T-helper 2 cell treated with Interferon-gamma antibody and Interleukin-4, amounts not matched to agents 5 μg/mL and 100 μg/mL, for 36 hours (primary cell): Measurements from ENCODE around the gene TIMM22.
"Not testable (repeated sequence)": the region's sequence is repeated elsewhere in the genome, so short reads cannot be mapped to it uniquely, and the experiment has no call there.

Experiments used
- DNase-seq: peaks from one replicate; pipeline ENCODE4 v3.0.0; 2021; ENCODE audit warnings: low spot score
- H3K27ac Mint-ChIP-seq: one replicate; pipeline ENCODE4 v1.8.0; 2021; ENCODE audit warnings: mild to moderate bottlenecking, mixed read lengths
- H3K27me3 Mint-ChIP-seq: one replicate; pipeline ENCODE4 v1.8.0; 2021; ENCODE audit warnings: low read depth, mixed read lengths
- H3K36me3 Mint-ChIP-seq: one replicate; pipeline ENCODE4 v1.8.0; 2021; ENCODE audit warnings: low read depth, mixed read lengths
- H3K4me1 Mint-ChIP-seq: one replicate; pipeline ENCODE4 v1.8.0; 2021; ENCODE audit warnings: low read depth, mixed read lengths
- H3K4me3 Mint-ChIP-seq: one replicate; pipeline ENCODE4 v1.8.0; 2022; ENCODE audit warnings: mild to moderate bottlenecking, moderate library complexity, mixed read lengths
- H3K9me3 Mint-ChIP-seq: one replicate; pipeline ENCODE4 v1.8.0; 2021; ENCODE audit warnings: mixed read lengths

The TIMM22 gene

GRCh38 chr17:1039511-1040215 is 42.7 kb downstream of the TIMM22 start:
- Mint-ChIP-seq H3K4me1 (no peaks in the 10 kb centered on the region), H3K9me3 (no peaks in the 10 kb centered on the region), H3K36me3 (peaks cover 15% of the 10 kb centered on the region), H3K27ac (no peak overlapping the region), H3K27me3 (no peaks in the 10 kb centered on the region), H3K4me3 (no peak overlapping the region)
- DNase-seq, result no peak

- H3K36me3 Mint-ChIP-seq, result peaks cover 17% of the 10 kb centered on the region
- H3K4me1 Mint-ChIP-seq, result no peaks in the 10 kb centered on the region
- no peak overlapping the region for H3K4me3 Mint-ChIP-seq
- H3K27me3 Mint-ChIP-seq, result no peaks in the 10 kb centered on the region
- no peaks in the 10 kb centered on the region for H3K9me3 Mint-ChIP-seq
- H3K27ac Mint-ChIP-seq, result no peak overlapping the region
- no peak for DNase-seq
Measured at GRCh38 chr17:1040216-1040600, 43.3 kb downstream of the TIMM22 start.

- no peaks in the 10 kb centered on the region for H3K9me3 Mint-ChIP-seq
- H3K4me1 Mint-ChIP-seq, result no peaks in the 10 kb centered on the region
- no peak overlapping the region for H3K27ac Mint-ChIP-seq
- H3K27me3 Mint-ChIP-seq, result no peaks in the 10 kb centered on the region
- no peak overlapping the region for H3K4me3 Mint-ChIP-seq
- no peak for DNase-seq
- H3K36me3 Mint-ChIP-seq, result peaks cover 17% of the 10 kb centered on the region
Measured at GRCh38 chr17:1041746-1042145, 44.8 kb downstream of the TIMM22 start.

- H3K27ac Mint-ChIP-seq, result no peak overlapping the region
- DNase-seq, result no peak
- no peaks in the 10 kb centered on the region for H3K9me3 Mint-ChIP-seq
- H3K4me3 Mint-ChIP-seq, result no peak overlapping the region
- H3K4me1 Mint-ChIP-seq, result no peaks in the 10 kb centered on the region
- H3K27me3 Mint-ChIP-seq, result no peaks in the 10 kb centered on the region
- peaks cover 17% of the 10 kb centered on the region for H3K36me3 Mint-ChIP-seq
Measured at GRCh38 chr17:1042486-1042885, 45.6 kb downstream of the TIMM22 start.

- Mint-ChIP-seq H3K27ac (no peak overlapping the region), H3K4me1 (no peaks in the 10 kb centered on the region), H3K4me3 (no peak overlapping the region), H3K27me3 (no peaks in the 10 kb centered on the region), H3K9me3 (no peaks in the 10 kb centered on the region), H3K36me3 (peaks cover 17% of the 10 kb centered on the region)
- no peak for DNase-seq
Measured at GRCh38 chr17:1043601-1044251, 46.8 kb downstream of the TIMM22 start.

- not testable (repeated sequence) for H3K27ac Mint-ChIP-seq, H3K4me1 Mint-ChIP-seq, H3K9me3 Mint-ChIP-seq, DNase-seq, H3K4me3 Mint-ChIP-seq, H3K27me3 Mint-ChIP-seq
- peaks cover 19% of the 10 kb centered on the region for H3K36me3 Mint-ChIP-seq
Measured at GRCh38 chr17:1044387-1045009, 47.6 kb downstream of the TIMM22 start.

- Mint-ChIP-seq H3K4me3 (no peak overlapping the region), H3K9me3 (no peaks in the 10 kb centered on the region), H3K36me3 (peaks cover 24% of the 10 kb centered on the region), H3K4me1 (no peaks in the 10 kb centered on the region), H3K27ac (no peak overlapping the region), H3K27me3 (no peaks in the 10 kb centered on the region)
- no peak for DNase-seq
Measured at GRCh38 chr17:1045456-1045855, 48.5 kb downstream of the TIMM22 start.

GRCh38 chr17:1047177-1047878 is 50.4 kb downstream of the TIMM22 start:
- H3K27me3 Mint-ChIP-seq, result no peaks in the 10 kb centered on the region
- no peak overlapping the region for H3K27ac Mint-ChIP-seq
- no peak overlapping the region for H3K4me3 Mint-ChIP-seq
- H3K9me3 Mint-ChIP-seq, result no peaks in the 10 kb centered on the region
- peaks cover 17% of the 10 kb centered on the region for H3K36me3 Mint-ChIP-seq
- H3K4me1 Mint-ChIP-seq, result no peaks in the 10 kb centered on the region
- no peak for DNase-seq

GRCh38 chr17:1047879-1048470 is 51.0 kb downstream of the TIMM22 start:
- peaks cover 11% of the 10 kb centered on the region for H3K36me3 Mint-ChIP-seq
- no peaks in the 10 kb centered on the region for H3K27me3 Mint-ChIP-seq
- H3K4me3 Mint-ChIP-seq, result no peak overlapping the region
- H3K4me1 Mint-ChIP-seq, result no peaks in the 10 kb centered on the region
- DNase-seq, result no peak
- H3K27ac Mint-ChIP-seq, result no peak overlapping the region
- H3K9me3 Mint-ChIP-seq, result no peaks in the 10 kb centered on the region

GRCh38 chr17:1048516-1049115 is 51.7 kb downstream of the TIMM22 start:
- not testable (repeated sequence) for H3K27me3 Mint-ChIP-seq, H3K4me1 Mint-ChIP-seq, H3K27ac Mint-ChIP-seq, DNase-seq, H3K4me3 Mint-ChIP-seq, H3K9me3 Mint-ChIP-seq
- peaks cover 12% of the 10 kb centered on the region for H3K36me3 Mint-ChIP-seq

- H3K27me3 Mint-ChIP-seq, result no peaks in the 10 kb centered on the region
- no peaks in the 10 kb centered on the region for H3K4me1 Mint-ChIP-seq
- H3K27ac Mint-ChIP-seq, result peak overlapping the region; percentile 31
- peaks cover 11% of the 10 kb centered on the region for H3K36me3 Mint-ChIP-seq
- no peak for DNase-seq
- no peaks in the 10 kb centered on the region for H3K9me3 Mint-ChIP-seq
- H3K4me3 Mint-ChIP-seq, result no peak overlapping the region
Measured at GRCh38 chr17:1049446-1050225, 52.7 kb downstream of the TIMM22 start.

GRCh38 chr17:1050246-1050995 is 53.5 kb downstream of the TIMM22 start:
- Mint-ChIP-seq H3K27me3 (no peaks in the 10 kb centered on the region), H3K27ac (no peak overlapping the region), H3K4me3 (no peak overlapping the region), H3K9me3 (no peaks in the 10 kb centered on the region), H3K4me1 (no peaks in the 10 kb centered on the region), H3K36me3 (peaks cover 8% of the 10 kb centered on the region)
- no peak for DNase-seq
